WTC11 (cell line): ENCODE data around the gene PABPN1L.

Experiments used
- CTCF ChIP-seq: fragments of 200-600 bp; IDR thresholded peaks from 2 replicates; pipeline ENCODE4 v1.8.0; 2022; ENCODE audit warnings: antibody characterized with exemption
- JAZF1 ChIP-seq: fragments of 250-450 bp; sonication (Bioruptor Pico); IDR thresholded peaks from 2 replicates; pipeline ENCODE4 v1.9.0; 2021; ENCODE audit warnings: moderate library complexity, mild to moderate bottlenecking, inconsistent platforms
- JUN ChIP-seq: sonication (generic); formaldehyde crosslinking; IDR thresholded peaks from 2 replicates; pipeline ENCODE4 v1.8.0; 2023; ENCODE audit warnings: mild to moderate bottlenecking, missing genetic modification reagents
- MAX ChIP-seq: sonication (generic); formaldehyde crosslinking; IDR thresholded peaks from 2 replicates; pipeline ENCODE4 v1.8.0; 2022; ENCODE audit warnings: mild to moderate bottlenecking, missing genetic modification reagents
- USF1 ChIP-seq: sonication (generic); formaldehyde crosslinking; IDR thresholded peaks from 2 replicates; pipeline ENCODE4 v1.8.0; 2022; ENCODE audit warnings: mild to moderate bottlenecking, missing genetic modification reagents

GRCh38 chr16:88869673-88869980 is 3.2 kb upstream of the PABPN1L start:
- TF ChIP-seq JUN (CRISPR knock-in tag) (no peak), MAX (CRISPR knock-in tag) (no peak), USF1 (CRISPR knock-in tag) (no peak), CTCF (no peak), JAZF1 (CRISPR knock-in tag) (no peak)
